GM19468 (cell line): ENCODE data around the gene CHMP3.

Experiments
- ATAC-seq: cut with Tn5 transposase; IDR thresholded peaks from one replicate; pipeline ENCODE4 v1.9.1; 2021; ENCODE audit warnings: mild to moderate bottlenecking, moderate library complexity, moderate number of reproducible peaks; ENCODE audit not compliant: unreplicated experiment; ENCODE audit errors: extremely low read depth

CHMP3 gene

GRCh38 chr2:86477349-86477748 lies 85.9 kb downstream of the CHMP3 start:
- no peak for ATAC-seq

- ATAC-seq: no peak
Observed at GRCh38 chr2:86476918-86477317, 86.3 kb downstream of the CHMP3 start.

GRCh38 chr2:86476092-86476491 lies 87.2 kb downstream of the CHMP3 start:
- ATAC-seq: no peak

- ATAC-seq: no peak
Observed at GRCh38 chr2:86471637-86472036, 91.6 kb downstream of the CHMP3 start.

- ATAC-seq: no peak
Observed at GRCh38 chr2:86470890-86471289, 92.4 kb downstream of the CHMP3 start.

- no peak for ATAC-seq
Observed at GRCh38 chr2:86468162-86469033, 94.8 kb downstream of the CHMP3 start.

- ATAC-seq: no peak
Observed at GRCh38 chr2:86466306-86466705, 96.9 kb downstream of the CHMP3 start.

GRCh38 chr2:86464652-86465051 lies 98.6 kb downstream of the CHMP3 start:
- no peak for ATAC-seq

GRCh38 chr2:86461042-86461743 lies 102.0 kb downstream of the CHMP3 start:
- no peak for ATAC-seq

- ATAC-seq: no peak
Observed at GRCh38 chr2:86455181-86455580, 108.1 kb downstream of the CHMP3 start.

GRCh38 chr2:86454238-86454637 lies 109.0 kb downstream of the CHMP3 start:
- ATAC-seq: no peak

- no peak for ATAC-seq
Observed at GRCh38 chr2:86453836-86454235, 109.4 kb downstream of the CHMP3 start.
